ENCODE results near the gene CBY2. TPM values are rescaled to one million over a fixed set of nuclear protein-coding genes. Genes with fewer than 3 reads are reported as not detected.

Gene CBY2, protein sequence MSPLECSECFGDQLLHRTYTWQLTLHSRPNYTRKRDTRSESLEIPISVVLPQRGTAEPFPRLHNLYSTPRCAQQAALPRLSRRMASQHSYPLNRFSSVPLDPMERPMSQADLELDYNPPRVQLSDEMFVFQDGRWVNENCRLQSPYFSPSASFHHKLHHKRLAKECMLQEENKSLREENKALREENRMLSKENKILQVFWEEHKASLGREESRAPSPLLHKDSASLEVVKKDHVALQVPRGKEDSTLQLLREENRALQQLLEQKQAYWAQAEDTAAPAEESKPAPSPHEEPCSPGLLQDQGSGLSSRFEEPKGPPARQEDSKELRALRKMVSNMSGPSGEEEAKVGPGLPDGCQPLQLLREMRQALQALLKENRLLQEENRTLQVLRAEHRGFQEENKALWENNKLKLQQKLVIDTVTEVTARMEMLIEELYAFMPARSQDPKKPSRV
- total RNA-seq: not detected in 2 replicates

DNA sequence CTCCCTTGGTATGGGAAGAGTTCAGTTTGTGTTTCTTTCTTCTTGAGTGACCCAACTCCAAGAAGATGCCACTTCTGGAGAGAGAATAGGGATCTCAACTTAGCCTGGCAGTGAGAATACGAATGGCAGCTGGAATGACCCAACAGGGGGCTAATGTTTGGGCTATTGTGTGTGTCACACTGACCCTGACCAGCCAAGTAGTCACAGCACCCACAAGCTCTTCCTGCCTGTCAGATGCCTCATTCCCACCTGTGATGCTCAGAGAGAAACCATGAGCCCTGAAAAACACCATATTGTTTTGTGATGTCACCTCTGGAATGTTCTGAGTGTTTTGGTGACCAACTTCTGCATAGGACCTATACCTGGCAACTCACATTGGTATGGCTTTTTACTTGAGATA, at the start of gene CBY2:
CBY2 (plus strand) TSS at position 233 of the 400 bp plus-strand sequence; CDS start at position 304, 71 bp downstream.

Other genes with a start within 250 kb of the CBY2 start
- gene COG3, start 237.4 kb upstream of the CBY2 start, total RNA-seq: 39.8 and 42.9 TPM in 2 replicates
- not detected in 2 replicates for gene ERICH6B, start 86.6 kb upstream of the CBY2 start, total RNA-seq
- not detected in 2 replicates for gene SIAH3, start 149.4 kb downstream of the CBY2 start, total RNA-seq

Measured in smooth muscle cell of the pulmonary artery (primary cell).